ENCODE measurements around the gene PTPRE.

DNA sequence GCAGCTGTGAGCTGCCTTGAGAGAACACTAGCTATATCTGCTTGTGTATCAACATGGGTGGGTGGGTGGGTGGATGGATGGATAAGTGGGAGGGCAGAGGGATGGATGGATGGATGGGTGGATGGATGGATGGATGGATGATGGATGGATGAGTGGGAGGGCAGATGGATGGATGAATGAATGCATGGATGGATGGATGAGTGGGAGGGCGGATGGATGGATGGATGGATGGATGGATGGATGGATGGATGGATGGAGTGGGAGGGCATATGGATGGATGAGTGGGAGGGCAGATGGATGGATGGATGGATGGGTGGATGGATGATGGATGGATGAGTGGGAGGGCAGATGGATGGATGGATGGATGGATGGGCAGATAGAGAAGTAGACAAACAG, 143.2 kb downstream of the PTPRE start:
- TF ChIP-seq POLR2A (IDR thresholded peaks at IDR 0.05; ENCODE audit: low read depth, low read length) (no peak), POLR2AphosphoS5 (IDR thresholded peaks at IDR 0.05; ENCODE audit: low read depth, low read length) (no peak)
